GM12878 (cell line): Measurements from ENCODE around the gene B4GALT7.
"Not testable (repeated sequence)": the region's sequence is repeated elsewhere in the genome, so short reads cannot be mapped to it uniquely, and the experiment has no call there.

Source experiments
- BRCA1 ChIP-seq: IDR thresholded peaks from 2 replicates; pipeline ENCODE4 v1.6.1; 2011; ENCODE audit warnings: low read depth, low read length, improper control_type of control experiment
- DPF2 ChIP-seq: fragments of 450-650 bp; IDR thresholded peaks from 2 replicates; pipeline ENCODE4 v1.6.1; 2017; ENCODE audit warnings: mild to moderate bottlenecking
- GABPA ChIP-seq: IDR thresholded peaks from 2 replicates; pipeline ENCODE4 v1.6.1; 2014; ENCODE audit warnings: antibody characterized with exemption, low read depth, mild to moderate bottlenecking, inconsistent platforms
- MXI1 ChIP-seq: fragments of 150-350 bp; IDR thresholded peaks from 2 replicates; pipeline ENCODE4 v1.6.1; 2011; ENCODE audit warnings: low read depth, mild to moderate bottlenecking, inconsistent platforms, low read length, improper control_type of control experiment
- NFYB ChIP-seq: IDR thresholded peaks from 2 replicates; pipeline ENCODE4 v1.6.1; 2011; ENCODE audit warnings: low read depth, mild to moderate bottlenecking, low read length, improper control_type of control experiment, moderate library complexity; ENCODE audit not compliant: insufficient read depth
- POLR2A ChIP-seq: IDR thresholded peaks from 2 replicates; pipeline ENCODE4 v1.6.1; 2011; ENCODE audit warnings: low read depth, mild to moderate bottlenecking, low read length
- RAD51 ChIP-seq: fragments of 450-650 bp; IDR thresholded peaks from 2 replicates; pipeline ENCODE4 v1.6.1; 2016; ENCODE audit warnings: moderate library complexity, mild to moderate bottlenecking, inconsistent platforms
- REST ChIP-seq: IDR thresholded peaks from 2 replicates; pipeline ENCODE4 v1.6.1; 2012; ENCODE audit warnings: mild to moderate bottlenecking, low read depth, low read length
- SP1 ChIP-seq: IDR thresholded peaks from one replicate; pipeline ENCODE4 v1.6.1; 2011; ENCODE audit warnings: low read depth, low read length
- WRNIP1 ChIP-seq: IDR thresholded peaks from 2 replicates; pipeline ENCODE4 v1.6.1; 2011; ENCODE audit warnings: low read depth, low read length, improper control_type of control experiment, borderline replicate concordance
- TF ChIP-seq, protein P1 (sequence below), 3 experiments: IDR thresholded peaks in 2 of 3; conservative IDR thresholded peaks in 1 of 3; 2 replicates each; pipeline ENCODE4 v1.5.1; 2011; ENCODE audit warnings: low read depth in 3 of 3, low read length in 3 of 3, mild to moderate bottlenecking in 3 of 3, control low read depth in 2 of 3, moderate library complexity in 2 of 3, inconsistent platforms in 1 of 3, mixed read lengths in 1 of 3; ENCODE audit not compliant: control insufficient read depth in 2 of 3, insufficient read depth in 1 of 3; ENCODE audit errors: extremely low read depth in 1 of 3

- not testable (repeated sequence) for TF ChIP-seq POLR2A, SP1, WRNIP1, DPF2, BRCA1, RAD51, REST, NFYB, MXI1, GABPA
- TF ChIP-seq, protein P1, sequence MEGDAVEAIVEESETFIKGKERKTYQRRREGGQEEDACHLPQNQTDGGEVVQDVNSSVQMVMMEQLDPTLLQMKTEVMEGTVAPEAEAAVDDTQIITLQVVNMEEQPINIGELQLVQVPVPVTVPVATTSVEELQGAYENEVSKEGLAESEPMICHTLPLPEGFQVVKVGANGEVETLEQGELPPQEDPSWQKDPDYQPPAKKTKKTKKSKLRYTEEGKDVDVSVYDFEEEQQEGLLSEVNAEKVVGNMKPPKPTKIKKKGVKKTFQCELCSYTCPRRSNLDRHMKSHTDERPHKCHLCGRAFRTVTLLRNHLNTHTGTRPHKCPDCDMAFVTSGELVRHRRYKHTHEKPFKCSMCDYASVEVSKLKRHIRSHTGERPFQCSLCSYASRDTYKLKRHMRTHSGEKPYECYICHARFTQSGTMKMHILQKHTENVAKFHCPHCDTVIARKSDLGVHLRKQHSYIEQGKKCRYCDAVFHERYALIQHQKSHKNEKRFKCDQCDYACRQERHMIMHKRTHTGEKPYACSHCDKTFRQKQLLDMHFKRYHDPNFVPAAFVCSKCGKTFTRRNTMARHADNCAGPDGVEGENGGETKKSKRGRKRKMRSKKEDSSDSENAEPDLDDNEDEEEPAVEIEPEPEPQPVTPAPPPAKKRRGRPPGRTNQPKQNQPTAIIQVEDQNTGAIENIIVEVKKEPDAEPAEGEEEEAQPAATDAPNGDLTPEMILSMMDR (IDR thresholded peaks at IDR 0.05 in 2 of 3, conservative IDR thresholded peaks at IDR 0.05 in 1 of 3; ENCODE audit: control insufficient read depth in 2 of 3, extremely low read depth in 1 of 3, insufficient read depth in 1 of 3, low read depth in 3 of 3, low read length in 3 of 3): not testable (repeated sequence)
These were observed 24.2 kb downstream of the B4GALT7 start for GRCh38 chr5:177624172-177624571.
